HT1080 (cell line): ENCODE results near the gene CALCOCO1. TPM values are rescaled to one million over a fixed set of nuclear protein-coding genes. Genes with fewer than 3 reads are reported as not detected.
A peak's percentile ranks its signal among the peaks of the same experiment; 100 is the strongest.
"Not testable (repeated sequence)": the region's sequence is repeated elsewhere in the genome, so short reads cannot be mapped to it uniquely, and the experiment has no call there.

Source experiments
- DNase-seq: peaks from one replicate; pipeline ENCODE4 v3.0.0-alpha.2; 2015; ENCODE audit warnings: low read depth
- total RNA-seq: library from RNA; depleted of rRNA; stranded (reverse); fragments of >200 nt; shearing (Covaris generic); gene quantifications from 2 replicates; pipeline ENCODE4 v1.2.3, GENCODE V29; 2014

Gene CALCOCO1
- total RNA-seq, 1 experiment from 2014 or later, result 17.0 TPM

- no peak for DNase-seq
Measured at GRCh38 chr12:53734425-53734824, 7.2 kb upstream of the CALCOCO1 start.

GRCh38 chr12:53733807-53734200 is 6.6 kb upstream of the CALCOCO1 start:
- no peak for DNase-seq

- no peak for DNase-seq
Measured at GRCh38 chr12:53733051-53733806, 6.0 kb upstream of the CALCOCO1 start.

GRCh38 chr12:53729644-53730043 is 2.4 kb upstream of the CALCOCO1 start:
- peak; percentile 26 for DNase-seq

- DNase-seq, result no peak
Measured at GRCh38 chr12:53728206-53728605, 954 bp upstream of the CALCOCO1 start.

- DNase-seq, result peak; percentile 41
Measured at GRCh38 chr12:53726946-53727309, 324 bp downstream of the CALCOCO1 start.

- DNase-seq, result peak; percentile 36
Measured at GRCh38 chr12:53726341-53726740, 911 bp downstream of the CALCOCO1 start.

- no peak for DNase-seq
Measured at GRCh38 chr12:53725824-53726223, 1.4 kb downstream of the CALCOCO1 start.

GRCh38 chr12:53722450-53723041 is 4.7 kb downstream of the CALCOCO1 start:
- no peak for DNase-seq

- no peak for DNase-seq
Measured at GRCh38 chr12:53720946-53721345, 6.3 kb downstream of the CALCOCO1 start.

- no peak for DNase-seq
Measured at GRCh38 chr12:53719649-53720048, 7.6 kb downstream of the CALCOCO1 start.

- not testable (repeated sequence) for DNase-seq
Measured at GRCh38 chr12:53718567-53718966, 8.7 kb downstream of the CALCOCO1 start.

GRCh38 chr12:53717319-53717718 is 9.9 kb downstream of the CALCOCO1 start:
- no peak for DNase-seq

- DNase-seq, result no peak
Measured at GRCh38 chr12:53714004-53714403, 13.2 kb downstream of the CALCOCO1 start.

- no peak for DNase-seq
Measured at GRCh38 chr12:53713516-53713915, 13.7 kb downstream of the CALCOCO1 start.

GRCh38 chr12:53712059-53712643 is 15.1 kb downstream of the CALCOCO1 start:
- no peak for DNase-seq

- DNase-seq, result no peak
Measured at GRCh38 chr12:53710091-53710490, 17.2 kb downstream of the CALCOCO1 start.

GRCh38 chr12:53709671-53710070 is 17.6 kb downstream of the CALCOCO1 start:
- no peak for DNase-seq

GRCh38 chr12:53706080-53706479 is 21.2 kb downstream of the CALCOCO1 start:
- no peak for DNase-seq

GRCh38 chr12:53703756-53704155 is 23.5 kb downstream of the CALCOCO1 start:
- no peak for DNase-seq

- peak; percentile 68 for DNase-seq
Measured at GRCh38 chr12:53701518-53702264, 25.6 kb downstream of the CALCOCO1 start.

GRCh38 chr12:53700567-53700966 is 26.7 kb downstream of the CALCOCO1 start:
- no peak for DNase-seq
